GM19467 (cell line): ENCODE data around the gene CLCN5.
"Not testable (repeated sequence)": the region's sequence is repeated elsewhere in the genome, so short reads cannot be mapped to it uniquely, and the experiment has no call there.

Experiments
- ATAC-seq: cut with Tn5 transposase; IDR thresholded peaks from one replicate; pipeline ENCODE4 v1.9.1; 2021; ENCODE audit warnings: mild to moderate bottlenecking, moderate library complexity; ENCODE audit not compliant: unreplicated experiment

CLCN5 gene

DNA sequence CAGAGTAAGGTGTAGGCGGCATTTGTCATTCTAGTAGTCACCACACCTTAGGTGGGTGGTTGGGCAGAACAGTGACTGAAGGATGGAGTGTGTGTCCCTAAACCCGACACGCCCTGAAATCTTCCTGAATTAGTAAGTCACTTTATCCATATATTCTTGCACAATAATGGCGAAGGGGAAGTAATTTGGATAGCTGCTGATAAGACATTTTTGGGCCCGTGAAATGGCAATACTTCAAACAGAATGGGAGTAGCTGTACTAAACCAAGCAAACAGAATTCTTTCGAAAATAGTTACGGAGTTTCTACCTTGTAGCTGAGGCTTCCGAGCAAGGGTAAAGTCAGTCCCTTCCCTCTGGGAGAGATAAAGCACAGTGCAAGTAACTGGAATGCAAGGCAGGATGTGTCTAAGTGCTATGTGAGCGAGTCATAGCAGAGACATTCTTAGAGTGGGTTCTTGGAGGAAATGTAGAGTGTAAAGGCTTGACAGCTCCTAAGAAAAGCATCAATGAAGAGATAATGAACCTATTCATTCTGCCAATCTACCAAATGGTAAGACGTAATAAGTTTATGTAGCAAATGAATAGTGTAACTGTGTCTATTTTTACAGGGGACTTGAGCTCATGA lies 72.8 kb downstream of the CLCN5 start:
- ATAC-seq, result no peak

DNA sequence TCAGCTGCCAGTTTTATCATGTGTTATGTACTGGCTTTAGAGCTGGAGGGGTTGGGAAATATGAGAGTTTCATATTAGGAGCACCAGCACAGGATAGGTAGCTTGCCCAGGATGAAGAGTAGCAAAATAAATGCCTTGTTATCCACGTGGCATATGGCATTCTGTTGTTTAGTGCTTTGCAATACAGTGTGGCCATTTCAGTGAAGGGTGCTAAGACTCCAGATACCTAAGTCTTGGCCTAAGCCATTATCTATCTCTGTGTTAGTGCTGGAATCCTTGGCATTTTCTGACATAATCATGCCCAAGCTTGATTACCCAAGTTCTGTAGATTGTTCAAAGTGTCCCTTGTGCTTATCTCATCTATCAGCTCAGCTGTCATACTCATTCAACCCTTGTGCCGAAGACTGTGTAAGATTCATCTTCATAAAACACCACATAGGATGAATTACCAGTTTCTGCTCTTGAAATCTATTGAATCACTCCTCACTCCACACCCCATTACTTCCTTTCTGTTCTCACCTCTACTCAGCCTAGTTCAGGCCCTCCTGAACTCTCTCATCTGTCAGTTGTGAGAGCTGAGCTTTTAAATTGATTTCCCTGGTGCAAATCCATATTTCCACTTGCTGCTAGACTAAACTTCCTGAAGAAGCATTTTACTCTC lies 73.5 kb downstream of the CLCN5 start:
- no peak for ATAC-seq

DNA sequence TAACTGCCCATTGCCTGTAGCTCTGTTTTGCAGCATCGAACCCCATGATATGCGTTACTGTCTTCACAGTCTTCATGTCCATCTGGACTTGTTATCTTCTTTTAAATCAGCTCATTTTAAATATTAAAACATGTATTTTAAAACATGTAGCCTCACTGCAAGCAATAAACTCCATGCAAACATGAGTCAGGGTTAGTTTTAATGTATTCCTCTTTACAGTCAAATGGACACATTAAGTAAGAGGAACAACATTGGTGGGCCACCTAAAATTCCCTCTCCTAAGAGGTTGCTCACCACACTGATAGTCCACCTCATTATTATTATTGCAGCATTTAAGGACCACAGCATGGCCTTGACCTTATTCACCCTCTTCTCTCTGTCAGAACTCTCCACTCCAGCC lies 74.1 kb downstream of the CLCN5 start:
- no peak for ATAC-seq

DNA sequence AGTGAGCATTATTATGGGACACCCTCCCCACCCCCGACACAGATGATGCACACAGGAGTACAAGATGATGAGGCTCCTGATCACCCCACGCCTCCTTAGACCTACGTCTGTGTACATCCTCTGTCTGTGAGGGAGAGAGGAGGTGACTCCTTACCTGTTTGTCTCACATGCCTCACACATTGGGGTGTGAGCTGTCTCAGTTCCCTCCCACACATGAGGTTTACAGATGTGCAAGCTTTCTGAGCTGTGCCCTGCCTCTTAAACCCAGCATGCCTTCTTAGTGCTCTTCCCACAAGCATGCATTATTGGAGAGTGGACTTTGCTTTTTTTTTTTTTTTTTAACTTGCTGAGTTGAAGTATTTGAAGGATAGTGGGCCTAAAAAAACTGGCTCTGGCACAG lies 76.7 kb downstream of the CLCN5 start:
- no peak for ATAC-seq

DNA sequence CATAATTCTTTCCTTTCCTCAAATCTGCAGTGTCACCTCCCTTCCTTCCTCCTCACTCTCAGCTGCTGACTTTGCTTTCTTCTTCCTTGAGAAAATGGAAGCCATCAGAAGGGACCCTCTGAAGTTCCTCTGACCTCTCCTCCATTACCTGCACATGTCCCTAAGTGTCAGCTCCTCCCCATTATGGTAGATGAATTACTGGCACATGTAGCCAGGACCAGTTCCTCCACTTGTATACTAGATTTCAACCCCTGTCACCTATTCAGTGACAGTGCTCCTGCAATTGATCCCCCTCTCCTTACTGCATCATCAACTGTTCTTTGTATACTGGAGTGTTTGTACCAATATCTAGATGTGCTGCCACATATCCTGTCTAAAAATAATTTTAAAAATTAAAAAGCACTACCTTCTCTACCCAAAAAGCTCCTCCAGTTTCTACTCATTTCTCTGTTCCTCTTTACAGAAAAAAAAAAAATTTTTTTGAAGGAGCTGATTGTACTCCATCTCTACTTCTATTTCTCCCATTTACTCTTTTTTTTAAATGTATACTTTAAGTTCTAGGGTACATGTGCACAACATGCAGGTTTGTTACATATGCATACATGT lies 78.6 kb downstream of the CLCN5 start:
- ATAC-seq, result no peak

DNA sequence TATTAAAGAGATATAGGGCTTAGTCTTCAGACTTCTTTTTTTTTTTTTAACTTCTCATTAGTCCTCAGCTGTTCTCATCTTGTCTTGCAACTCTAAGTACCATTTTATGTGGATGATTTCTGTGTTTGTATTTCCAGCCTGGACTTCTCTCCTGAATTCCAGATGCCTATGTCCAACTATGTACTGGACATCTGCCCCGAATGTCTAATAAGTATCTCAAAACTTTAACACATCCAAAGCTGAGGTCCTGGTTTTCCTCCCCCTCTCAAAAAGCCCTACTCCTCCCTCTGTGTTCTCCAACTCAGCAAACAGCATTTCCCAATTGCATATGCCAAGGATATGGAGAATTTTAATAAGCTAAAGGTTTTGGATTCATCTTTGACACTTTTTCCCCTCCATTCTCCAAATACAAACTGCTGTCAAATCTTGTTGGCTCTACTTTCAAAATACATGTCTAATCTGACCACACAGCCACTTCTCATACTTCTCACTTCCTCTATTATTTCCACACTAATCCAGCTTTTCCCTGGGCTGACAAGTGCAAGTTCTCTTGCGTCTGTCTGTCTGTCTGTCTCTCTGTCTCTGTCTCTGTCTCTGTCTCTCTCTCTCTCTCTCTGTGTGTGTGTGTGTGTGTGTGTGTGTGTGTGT lies 79.8 kb downstream of the CLCN5 start:
- ATAC-seq, result no peak

DNA sequence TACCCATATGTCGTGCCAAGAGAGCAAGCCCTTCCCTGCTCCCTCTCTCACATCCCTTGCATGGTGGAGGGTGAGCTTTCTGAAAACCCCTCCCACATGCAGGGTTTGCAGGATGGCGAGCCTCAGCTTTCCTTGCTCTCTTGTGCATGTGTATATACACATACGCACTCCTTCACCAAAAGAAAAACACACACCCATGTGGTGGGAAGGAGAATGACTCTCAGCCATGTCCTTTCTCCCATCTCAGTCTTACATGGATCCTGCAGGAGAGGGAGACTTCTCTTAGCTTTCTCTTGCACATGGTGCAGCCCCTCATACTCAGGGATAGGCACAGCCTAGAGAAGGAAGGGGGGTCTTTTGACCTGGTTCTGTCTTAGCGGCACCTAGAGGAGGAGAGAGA lies 81.1 kb downstream of the CLCN5 start:
- no peak for ATAC-seq

DNA sequence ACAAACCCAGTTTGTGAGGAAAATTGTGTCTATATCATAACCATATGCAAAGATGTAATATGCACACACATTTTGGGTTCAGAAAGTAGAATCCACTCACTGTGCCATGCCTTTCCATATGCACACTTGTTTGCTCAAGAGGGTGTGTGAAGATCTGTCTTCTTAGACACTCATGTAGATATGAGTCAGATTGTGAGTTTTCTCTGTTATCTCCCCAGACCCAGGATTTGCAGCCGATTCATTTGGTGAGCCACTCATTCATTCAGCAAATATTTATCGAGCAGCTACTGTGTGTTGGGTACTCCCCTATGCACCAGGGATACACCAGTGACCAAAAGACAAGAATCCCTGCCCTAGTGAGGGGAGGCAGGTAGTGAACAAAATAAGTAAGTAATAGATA lies 81.5 kb downstream of the CLCN5 start:
- no peak for ATAC-seq

DNA sequence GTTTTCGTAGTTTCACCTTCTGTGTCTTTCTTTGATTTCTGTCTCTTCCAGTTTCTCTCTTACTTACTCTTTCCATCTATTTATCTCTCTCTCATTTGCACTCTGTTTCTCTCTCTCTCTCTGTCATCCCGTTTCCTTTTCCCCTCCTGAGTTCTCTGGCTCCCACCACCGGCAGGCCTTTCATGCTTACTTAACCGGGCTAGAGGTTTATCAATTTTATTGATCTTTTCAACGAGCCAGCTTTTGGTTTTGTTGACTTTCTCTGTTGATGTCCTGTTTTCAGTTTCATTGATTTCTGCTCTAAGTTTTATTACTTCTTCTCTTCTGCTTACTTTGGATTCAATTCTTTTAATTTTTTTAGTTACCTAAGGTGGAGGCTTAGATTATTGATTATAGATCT lies 103.2 kb downstream of the CLCN5 start:
- ATAC-seq, result not testable (repeated sequence)

DNA sequence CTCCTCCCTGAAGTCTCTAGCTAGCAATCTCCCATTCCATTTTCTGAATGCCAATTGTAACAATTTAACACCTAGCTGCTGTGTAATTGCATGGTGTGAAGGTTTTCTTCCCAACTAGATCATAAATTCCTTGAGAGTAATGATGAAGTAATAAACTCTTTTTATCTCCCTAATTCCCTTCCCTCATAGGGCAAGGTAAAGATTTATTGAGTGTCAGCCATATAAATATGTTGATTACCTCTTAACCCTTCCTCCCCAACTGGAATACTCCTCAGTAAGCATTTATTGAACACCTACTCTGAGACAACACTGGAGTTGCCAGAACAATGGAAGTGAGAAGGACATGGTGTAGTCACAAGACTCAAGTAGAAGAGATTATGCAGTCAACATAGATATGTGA lies 112.7 kb downstream of the CLCN5 start:
- ATAC-seq, result no peak

DNA sequence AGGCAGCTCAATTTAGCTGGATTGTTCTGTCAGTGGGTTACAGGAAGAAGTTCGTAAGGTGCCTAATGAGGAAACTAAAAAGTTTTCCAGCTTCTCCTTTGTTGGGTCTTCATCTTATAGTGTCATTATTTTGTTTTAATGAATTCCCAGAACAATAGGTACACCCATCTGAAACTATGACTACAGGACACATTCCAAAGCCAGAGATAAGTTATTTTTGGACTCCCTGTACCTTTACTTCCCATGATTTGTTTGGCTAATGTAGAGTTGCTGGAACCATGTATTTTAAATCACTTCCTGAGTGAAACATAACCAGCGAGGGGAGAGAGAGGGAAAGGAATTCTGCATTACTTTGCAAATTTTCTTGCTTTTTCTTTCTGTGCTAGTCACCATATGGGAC lies 114.0 kb downstream of the CLCN5 start:
- no peak for ATAC-seq

DNA sequence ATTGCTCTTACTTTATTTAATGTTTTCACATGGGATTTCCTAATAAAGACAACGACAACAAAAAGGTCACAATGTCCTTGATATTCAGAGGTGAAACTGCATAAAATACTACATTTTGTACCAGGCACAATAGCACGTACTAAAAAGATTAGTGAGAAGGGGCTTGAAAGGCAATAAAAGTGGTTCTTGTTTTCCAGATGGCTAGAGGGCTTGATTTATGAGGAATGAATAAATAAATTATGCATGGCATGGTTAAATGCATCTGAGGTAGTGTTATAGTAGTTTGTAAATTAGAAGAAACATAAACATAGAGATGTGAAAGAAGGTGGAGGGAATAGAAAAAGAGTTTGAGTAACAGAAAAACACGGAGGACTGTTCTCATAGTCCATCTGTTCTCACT lies 123.4 kb downstream of the CLCN5 start:
- ATAC-seq, result no peak

DNA sequence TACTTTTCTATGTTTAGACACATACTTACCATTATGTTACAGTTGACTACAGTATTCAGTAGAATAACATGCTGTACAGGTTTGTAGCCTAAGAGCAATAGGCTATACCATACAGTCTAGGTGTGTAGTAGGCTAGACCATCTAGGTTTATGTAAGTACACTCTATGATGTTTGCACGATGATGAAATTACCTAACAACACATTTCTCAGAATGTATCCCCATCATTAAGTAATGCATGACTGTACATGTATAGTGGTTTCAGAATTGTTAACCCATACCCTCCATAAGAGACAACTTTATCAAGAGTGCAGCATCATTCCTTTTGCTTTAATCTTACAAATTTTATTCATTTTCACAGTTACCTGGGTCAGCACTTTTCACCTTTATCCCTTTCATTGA lies 126.8 kb downstream of the CLCN5 start:
- ATAC-seq, result no peak

DNA sequence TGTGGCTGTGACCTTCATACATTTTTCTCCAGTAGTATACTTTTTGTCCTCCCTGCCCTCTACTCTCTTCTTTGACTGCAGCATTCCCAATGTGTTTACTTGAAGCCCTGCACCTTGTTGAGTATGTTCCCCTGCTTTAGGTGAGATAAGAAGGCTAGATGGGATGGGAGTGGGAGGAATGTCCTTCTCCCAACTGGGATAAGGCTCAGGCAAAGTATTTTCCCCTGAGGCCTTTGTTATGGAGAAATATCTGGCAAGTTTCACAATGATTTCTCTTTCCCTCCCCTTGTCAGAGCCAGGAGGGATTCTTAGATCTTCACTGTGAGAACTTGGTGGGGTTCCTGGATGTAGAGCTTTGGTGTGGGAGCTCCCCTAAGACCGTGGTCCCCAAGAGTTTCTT lies 131.8 kb downstream of the CLCN5 start:
- ATAC-seq, result no peak

DNA sequence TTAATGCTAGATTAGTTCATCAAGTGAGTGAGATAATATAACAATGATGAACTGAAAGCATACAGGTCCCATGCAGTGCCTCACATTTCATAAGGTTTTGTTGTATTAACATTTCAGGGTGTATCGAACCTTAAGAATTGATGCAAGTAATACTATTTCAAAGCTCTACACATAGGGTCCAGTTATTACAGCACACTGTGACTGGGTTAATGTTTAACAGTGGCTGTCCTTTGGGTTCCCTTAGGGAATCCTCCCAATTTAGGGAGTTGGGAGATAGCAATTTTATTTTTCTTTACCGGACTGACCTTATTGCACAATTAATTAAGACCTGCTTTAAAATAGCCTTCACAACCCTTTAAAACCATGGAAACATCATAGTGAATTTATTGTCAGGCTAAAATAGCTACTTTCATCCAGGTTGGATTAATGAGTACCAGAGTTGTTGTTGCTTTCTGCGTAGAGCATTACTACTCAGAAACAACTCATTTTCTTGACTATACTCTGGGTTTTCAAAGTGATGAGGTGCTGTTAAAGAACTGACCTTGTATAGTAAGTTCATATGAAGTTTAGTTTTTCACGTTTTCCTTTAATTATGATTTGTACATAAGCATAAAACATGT lies 144.0 kb downstream of the CLCN5 start:
- ATAC-seq, result no peak

DNA sequence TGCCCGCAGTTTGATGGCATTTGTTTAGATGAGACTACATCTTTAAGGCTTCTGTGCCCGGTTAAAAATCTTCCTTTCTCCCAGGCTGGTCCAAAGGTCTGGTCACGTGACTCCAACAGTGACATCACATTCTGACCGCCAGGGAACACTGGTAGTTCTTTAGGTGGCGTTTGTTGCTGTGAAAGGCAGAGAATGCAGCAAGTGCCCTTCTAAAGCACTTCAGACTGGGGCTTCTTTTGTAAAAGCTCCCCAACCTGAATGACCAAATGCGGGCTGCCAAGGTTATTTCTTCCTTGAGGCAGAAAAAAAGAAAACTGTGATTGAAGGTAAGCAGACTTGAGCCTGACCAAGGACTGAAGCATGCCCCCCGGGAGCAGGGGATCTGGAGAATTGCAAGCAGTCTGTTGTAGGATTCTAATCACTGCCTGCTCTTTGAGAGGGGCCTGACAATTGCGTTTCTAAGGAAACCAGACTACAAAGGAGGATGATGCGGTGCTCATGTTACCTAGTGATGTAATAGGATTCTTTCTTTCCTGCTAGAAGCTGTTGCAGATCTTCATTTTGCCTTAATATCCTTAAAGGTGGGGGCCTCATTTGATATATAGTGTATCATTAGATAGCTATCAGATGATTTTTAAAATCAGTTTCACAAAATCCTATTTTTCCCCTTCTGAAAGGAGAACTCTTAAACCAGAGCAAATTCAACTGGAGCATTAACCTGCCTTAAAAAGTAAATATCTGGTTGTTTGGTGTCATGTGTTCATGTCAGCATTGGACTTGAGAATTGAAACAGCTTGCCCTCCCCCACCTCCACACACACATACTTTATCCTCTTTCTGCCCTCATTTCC lies 145.3 kb downstream of the CLCN5 start:
- ATAC-seq, result no peak

DNA sequence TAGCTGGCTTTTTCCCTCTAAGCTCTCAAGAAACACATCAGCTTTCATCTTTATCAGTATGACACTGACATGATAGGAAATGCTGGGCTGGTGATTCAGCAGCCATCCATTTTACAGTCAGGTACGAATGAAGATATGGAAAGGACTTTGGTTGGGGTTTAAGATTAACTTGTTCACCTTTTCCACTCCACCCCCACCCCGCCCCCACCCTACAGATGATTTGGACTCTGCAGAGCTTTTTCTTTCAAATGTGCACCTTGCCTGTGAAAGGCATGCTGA lies 145.8 kb downstream of the CLCN5 start:
- ATAC-seq, result no peak

DNA sequence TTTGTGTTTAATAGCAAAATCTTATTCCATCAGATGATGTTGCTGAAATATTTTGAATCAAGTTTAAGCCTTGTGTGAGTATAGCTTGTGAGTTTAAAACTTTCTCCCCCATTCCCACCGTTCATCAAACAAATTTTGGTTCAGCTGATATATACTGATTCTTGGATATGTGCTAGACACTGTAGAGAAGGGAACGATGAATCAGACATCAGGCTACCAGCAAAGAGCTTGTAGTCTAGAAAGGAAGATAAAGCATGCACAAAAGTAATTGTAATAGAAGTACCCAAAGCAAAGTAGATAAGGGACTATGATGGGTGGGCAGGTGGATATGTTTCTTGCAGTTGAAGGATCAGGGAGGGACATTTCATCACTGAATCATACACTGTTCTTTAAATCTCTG lies 146.5 kb downstream of the CLCN5 start:
- no peak for ATAC-seq

DNA sequence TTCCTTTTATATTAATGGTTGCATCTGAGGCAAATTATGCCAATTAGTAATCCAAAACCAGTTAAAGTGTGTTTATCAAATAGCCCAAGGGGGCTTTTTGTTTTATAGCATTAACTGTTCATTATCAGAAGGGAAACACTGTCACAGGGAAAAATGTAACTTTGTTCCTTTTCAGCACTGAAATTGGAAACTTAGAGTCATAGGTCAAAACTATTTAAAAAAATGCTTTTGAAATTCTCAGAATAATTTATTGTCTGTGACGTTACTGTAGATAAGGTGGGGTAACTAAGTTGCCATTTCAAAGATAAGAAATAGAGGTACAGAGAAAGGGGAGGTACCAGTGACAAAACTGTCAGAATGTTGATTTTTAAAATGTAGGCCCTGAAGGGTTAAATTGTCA lies 149.1 kb downstream of the CLCN5 start:
- ATAC-seq, result no peak

DNA sequence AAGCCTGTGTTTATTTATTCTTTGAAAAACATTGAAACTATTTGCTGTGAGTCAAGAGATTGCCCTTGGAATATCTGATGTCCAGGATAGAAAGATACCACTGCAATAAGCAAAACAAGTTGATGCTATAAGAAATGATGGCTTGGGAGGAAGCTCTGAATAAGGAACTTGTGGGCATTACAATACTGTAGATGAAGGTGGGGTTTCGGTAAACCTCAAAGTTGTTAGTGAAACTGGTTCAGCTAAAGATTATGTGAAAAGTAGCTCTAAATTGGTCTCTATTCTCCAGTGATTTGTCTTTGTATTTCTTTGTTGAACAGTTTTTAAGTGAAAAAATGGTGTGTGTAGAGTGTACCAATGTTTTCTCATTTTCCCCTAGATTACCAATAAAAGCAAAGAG lies 149.7 kb downstream of the CLCN5 start:
- no peak for ATAC-seq

DNA sequence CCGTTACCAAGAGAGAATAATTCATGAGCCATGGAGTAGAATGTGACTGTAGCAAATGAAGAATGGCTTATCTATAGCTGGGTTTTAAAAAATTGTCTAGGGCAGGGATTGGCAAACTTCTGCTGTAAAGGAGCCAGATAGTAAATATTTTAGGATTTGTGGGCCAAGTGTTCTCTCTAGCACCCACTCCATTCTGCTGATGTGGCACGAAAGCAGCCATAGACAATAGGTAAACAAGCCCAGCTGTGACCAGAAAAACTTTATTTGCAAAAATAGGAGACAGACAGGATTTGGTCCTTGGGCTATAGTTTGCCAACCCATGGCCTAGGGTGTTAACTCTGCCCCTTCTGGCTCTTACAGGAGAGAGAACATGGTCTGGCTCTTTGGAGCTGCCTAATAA lies 151.2 kb downstream of the CLCN5 start:
- no peak for ATAC-seq
